ENCODE measurements around the gene TPST1. TPM values are rescaled to one million over a fixed set of nuclear protein-coding genes. Genes with fewer than 3 reads are reported as not detected.

TPST1 gene
- total and polyA plus RNA-seq, 2 of the 8 experiments (the other 6 are each of a cell fraction or from before 2014, with no cell fraction given) = 8.2 to 18.4 TPM

DNA sequence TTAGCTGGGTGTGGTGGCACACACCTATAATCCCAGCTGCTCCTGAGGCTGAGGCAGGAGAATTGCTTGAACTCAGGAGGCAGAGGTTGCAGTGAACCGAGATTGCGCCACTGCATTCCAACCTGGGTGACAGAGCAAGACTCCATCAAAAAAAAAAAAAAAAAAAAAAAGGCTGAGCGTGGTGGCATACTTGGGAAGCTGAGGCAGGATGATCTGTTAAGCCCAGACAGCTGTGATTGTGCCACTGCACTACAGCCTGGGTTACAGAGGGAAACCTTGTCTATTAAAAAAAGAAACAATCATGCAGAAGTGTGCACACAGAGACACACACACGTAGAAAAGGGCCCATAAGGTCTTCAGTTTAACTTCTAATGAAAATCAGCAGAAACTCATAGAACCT lies 150.6 kb downstream of the TPST1 start:
- H3K23me2 ChIP-seq (ENCODE audit: low read depth, low read length) = no peaks in the 10 kb centered on the region
- no peak overlapping the region for H2AFZ ChIP-seq (ENCODE audit: low read length)
- no peak overlapping the region for H3K4ac ChIP-seq (replicated peaks; ENCODE audit: insufficient read length, low read depth, low read length)
- DNase-seq (ENCODE audit: low read depth in 1 of 2, low spot score in 2 of 2) (no peak), FAIRE-seq (no peak)
- no peak overlapping the region for H4K91ac ChIP-seq (replicated peaks; ENCODE audit: insufficient read length, low read length)
- no peak overlapping the region for H2BK15ac ChIP-seq (ENCODE audit: low read length)
- H3K36me3 ChIP-seq (ENCODE audit: control insufficient read depth in 2 of 4, insufficient read depth in 4 of 4, low read length in 3 of 4) = no peaks in the 10 kb centered on the region
- H3K4me1 ChIP-seq (replicated peaks in 1 of 4; ENCODE audit: control insufficient read depth in 3 of 4, insufficient read depth in 4 of 4, low read length in 3 of 4) = peaks cover 0 to 5% (median 2%) of the 10 kb centered on the region in 4 experiments; a peak in 2 of 7 replicates
- H3K23ac ChIP-seq (ENCODE audit: insufficient read length) = no peak overlapping the region
- no peaks in the 10 kb centered on the region for H3K9me3 ChIP-seq (ENCODE audit: insufficient read depth in 2 of 2, low read depth in 1 of 2, low read length in 1 of 2)
- no peaks in the 10 kb centered on the region for H3K79me2 ChIP-seq (ENCODE audit: control insufficient read depth in 1 of 2, insufficient read depth in 2 of 2, low read length in 2 of 2)
- CTCF ChIA-PET (ENCODE audit: partially characterized antibody) = interaction anchor here (2.0 kb wide), 1 partner anchor 24 kb away, joined by 7 read pairs; no protein-coding TSS in a partner anchor
- H4K8ac ChIP-seq (ENCODE audit: extremely low read depth, insufficient read depth, low read length) = no peak overlapping the region
- H4K20me1 ChIP-seq (replicated peaks in 1 of 2; ENCODE audit: control insufficient read depth in 1 of 2, insufficient read depth in 2 of 2, low read length in 2 of 2) = no peaks in the 10 kb centered on the region
- WGBS, 2 experiments (ENCODE audit: extremely low coverage in 1 of 2, insufficient coverage in 1 of 2, insufficient read length in 1 of 2, insufficient replicate concordance in 2 of 2, low coverage in 1 of 2, low lambda C conversion rate in 2 of 2, missing lambda C conversion rate in 1 of 2) = 90% methylated on average over 4 of the region's 4 CpGs; no CpG with 5 or more reads in 1 of the 2 experiments
- H3K79me1 ChIP-seq (ENCODE audit: low read depth, low read length) = no peaks in the 10 kb centered on the region
- no peak overlapping the region for H3K56ac ChIP-seq (replicated peaks; ENCODE audit: insufficient read length, low read depth, low read length)
- no peak overlapping the region for H4K5ac ChIP-seq (ENCODE audit: insufficient read length, low read depth, low read length)
- H3K14ac ChIP-seq (ENCODE audit: insufficient read length) = no peak overlapping the region
- H2BK20ac ChIP-seq (ENCODE audit: low read length) = no peak overlapping the region
- H2BK120ac ChIP-seq (replicated peaks; ENCODE audit: low read depth, low read length) = no peak overlapping the region
- no peak overlapping the region for H3K27ac ChIP-seq (ENCODE audit: low read depth, low read length)
- H3K4me3 ChIP-seq (ENCODE audit: extremely low read depth in 1 of 4, insufficient read depth in 2 of 4, low read depth in 3 of 4, low read length in 4 of 4) = no peak overlapping the region
- no peak overlapping the region for H2BK5ac ChIP-seq (ENCODE audit: low read depth, low read length)
- H3K18ac ChIP-seq (ENCODE audit: extremely low read depth, low read length) = no peak overlapping the region
- no peak overlapping the region for H2BK12ac ChIP-seq (ENCODE audit: low read depth, low read length)
- no peak overlapping the region for H2AK5ac ChIP-seq (ENCODE audit: low read depth, low read length)
- H3K4me2 ChIP-seq (ENCODE audit: insufficient read depth in 1 of 2, low read depth in 2 of 2, low read length in 2 of 2) = no peak overlapping the region
- H3K27me3 ChIP-seq (replicated peaks in 1 of 4; ENCODE audit: control insufficient read depth in 3 of 4, extremely low read depth in 1 of 4, insufficient read depth in 3 of 4, low read length in 3 of 4) = no peaks in the 10 kb centered on the region
- H3K9ac ChIP-seq (replicated peaks in 1 of 4; ENCODE audit: extremely low read depth in 1 of 4, low read depth in 3 of 4, low read length in 3 of 4) = no peak overlapping the region
- POLR2A ChIA-PET (ENCODE audit: partially characterized antibody) = interaction anchor here (0.6 kb wide), 1 partner anchor 200 kb away, joined by 3 read pairs; no protein-coding TSS in a partner anchor
- TF ChIP-seq SUZ12 (IDR thresholded peaks at IDR 0.05; ENCODE audit: low read length) (no peak), POLR2AphosphoS5 (IDR thresholded peaks at IDR 0.05; ENCODE audit: low read depth, low read length) (no peak), EZH2 (IDR thresholded peaks at IDR 0.05; ENCODE audit: low read depth, low read length, severe bottlenecking) (no peak), CHD2 (IDR thresholded peaks at IDR 0.05; ENCODE audit: low read length) (no peak), EGR1 (IDR thresholded peaks at IDR 0.05; ENCODE audit: borderline replicate concordance, low read depth, low read length) (no peak), RFX5 (IDR thresholded peaks at IDR 0.05; ENCODE audit: borderline replicate concordance, low read depth, low read length) (no peak), SAP30 (IDR thresholded peaks at IDR 0.05; ENCODE audit: insufficient read depth, insufficient replicate concordance, low read length) (no peak), CBX8 (IDR thresholded peaks at IDR 0.05; ENCODE audit: borderline replicate concordance, low read depth, low read length) (no peak), KDM5A (IDR thresholded peaks at IDR 0.05; ENCODE audit: low read length) (no peak), SP1 (IDR thresholded peaks at IDR 0.05; ENCODE audit: low read depth, low read length) (no peak), HDAC6 (IDR thresholded peaks at IDR 0.05; ENCODE audit: low read depth, low read length) (no peak), GTF2F1 (IDR thresholded peaks at IDR 0.05; ENCODE audit: borderline replicate concordance, low read depth, low read length) (no peak), SRF (IDR thresholded peaks at IDR 0.05; ENCODE audit: low read depth, low read length) (no peak)
- TF ChIP-seq, protein P1, sequence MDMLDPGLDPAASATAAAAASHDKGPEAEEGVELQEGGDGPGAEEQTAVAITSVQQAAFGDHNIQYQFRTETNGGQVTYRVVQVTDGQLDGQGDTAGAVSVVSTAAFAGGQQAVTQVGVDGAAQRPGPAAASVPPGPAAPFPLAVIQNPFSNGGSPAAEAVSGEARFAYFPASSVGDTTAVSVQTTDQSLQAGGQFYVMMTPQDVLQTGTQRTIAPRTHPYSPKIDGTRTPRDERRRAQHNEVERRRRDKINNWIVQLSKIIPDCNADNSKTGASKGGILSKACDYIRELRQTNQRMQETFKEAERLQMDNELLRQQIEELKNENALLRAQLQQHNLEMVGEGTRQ (IDR thresholded peaks at IDR 0.05; ENCODE audit: low read length) = no peak

All from H1 (cell line).